KOPT-K1 (cell line): Measurements from ENCODE around the gene NR1H4.

Experiments used
- H3K27ac ChIP-seq: fragments of 200-600 bp; sonication (generic); 2 replicates; pipeline ENCODE4 v1.5.1; 2016; ENCODE audit warnings: antibody characterized with exemption, mild to moderate bottlenecking, low read depth, low read length; ENCODE audit not compliant: poor library complexity, severe bottlenecking
- H3K36me3 ChIP-seq: fragments of 200-600 bp; sonication (generic); 2 replicates; pipeline ENCODE4 v1.5.1; 2017; ENCODE audit warnings: antibody characterized with exemption, mild to moderate bottlenecking, low read length, moderate library complexity; ENCODE audit not compliant: insufficient read depth
- H3K9me3 ChIP-seq: fragments of 200-600 bp; sonication (generic); 2 replicates; pipeline ENCODE4 v1.5.1; 2017; ENCODE audit warnings: antibody characterized with exemption, low read length, mild to moderate bottlenecking; ENCODE audit not compliant: insufficient read depth, poor library complexity, severe bottlenecking

The NR1H4 gene

DNA sequence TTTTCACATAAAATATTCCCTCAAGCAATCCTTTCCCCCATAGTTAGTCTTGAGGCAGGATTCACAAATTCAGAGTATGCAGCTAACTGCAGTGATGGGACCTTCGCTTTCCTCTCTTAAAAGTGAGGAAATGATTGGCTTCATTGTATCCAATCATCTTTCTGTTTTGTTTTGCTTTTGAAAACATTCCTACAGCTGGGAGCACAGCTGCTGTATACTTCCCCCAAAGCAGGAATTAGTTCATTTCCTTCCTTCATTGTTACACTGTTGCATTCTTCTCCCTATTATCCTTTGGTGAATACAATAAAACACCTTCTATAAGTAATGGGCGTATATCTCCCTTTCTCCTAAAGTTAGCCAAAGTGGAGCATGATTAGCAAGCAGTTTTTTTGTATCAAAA lies 90.4 kb downstream of the NR1H4 start:
- no peaks in the 10 kb centered on the region for H3K9me3 ChIP-seq
- no peak overlapping the region for H3K27ac ChIP-seq
- H3K36me3 ChIP-seq, result no peaks in the 10 kb centered on the region

DNA sequence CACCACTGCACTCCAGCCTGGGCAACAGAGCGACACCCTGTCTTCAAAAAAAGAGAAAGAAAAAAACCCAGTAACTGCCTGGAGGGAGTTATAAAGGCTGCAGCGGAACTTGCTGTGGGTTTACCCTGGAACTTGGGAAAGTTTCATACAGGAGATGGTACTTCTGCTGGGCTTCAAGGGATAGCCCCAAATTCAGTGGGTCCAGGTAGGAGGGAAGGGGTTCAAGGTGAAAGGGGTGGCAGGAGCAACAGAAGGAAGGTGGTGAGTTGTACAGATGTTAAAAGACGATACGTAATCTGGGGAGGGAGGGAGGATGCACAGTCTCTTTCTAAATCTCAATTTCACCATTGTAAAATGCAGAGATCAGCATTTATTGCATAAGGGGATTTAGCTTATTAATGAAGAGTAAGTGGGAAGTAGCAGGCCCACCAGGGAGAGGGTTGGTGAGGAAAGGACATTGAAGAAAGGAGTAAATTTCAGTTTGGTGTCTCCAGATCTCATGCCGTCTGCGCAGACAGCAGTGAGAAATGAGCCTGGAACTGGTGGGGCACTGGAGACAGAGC lies 91.3 kb downstream of the NR1H4 start:
- H3K36me3 ChIP-seq, result no peaks in the 10 kb centered on the region
- no peak overlapping the region for H3K27ac ChIP-seq
- H3K9me3 ChIP-seq, result no peaks in the 10 kb centered on the region

DNA sequence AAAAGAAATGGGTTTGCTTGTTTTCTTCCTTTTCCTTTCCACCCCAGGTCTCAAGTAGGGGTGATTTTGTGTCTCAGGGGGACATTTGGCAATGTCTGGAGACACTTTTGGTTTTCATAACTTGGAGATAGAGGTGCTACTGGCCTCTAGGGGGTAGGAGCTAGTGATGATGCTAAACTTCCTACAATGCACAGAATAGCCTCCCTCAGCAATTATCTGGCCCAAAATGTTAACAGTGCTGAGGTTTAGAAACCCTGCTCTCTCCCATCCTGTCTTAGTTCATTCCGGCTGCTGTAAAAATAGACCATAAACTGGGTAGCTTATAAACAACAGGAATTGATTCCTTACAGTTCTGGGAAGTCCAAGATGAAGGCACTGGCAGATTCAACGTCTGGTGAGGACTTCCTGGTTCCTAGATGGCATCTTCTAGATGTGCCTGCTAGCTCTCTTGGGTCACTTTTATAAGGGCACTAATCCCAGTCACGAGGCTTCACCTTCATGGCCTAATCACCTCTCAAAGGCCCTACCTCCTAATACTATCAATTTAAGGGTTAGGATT lies 92.4 kb downstream of the NR1H4 start:
- H3K27ac ChIP-seq, result no peak overlapping the region
- H3K9me3 ChIP-seq, result no peaks in the 10 kb centered on the region
- H3K36me3 ChIP-seq, result no peaks in the 10 kb centered on the region

DNA sequence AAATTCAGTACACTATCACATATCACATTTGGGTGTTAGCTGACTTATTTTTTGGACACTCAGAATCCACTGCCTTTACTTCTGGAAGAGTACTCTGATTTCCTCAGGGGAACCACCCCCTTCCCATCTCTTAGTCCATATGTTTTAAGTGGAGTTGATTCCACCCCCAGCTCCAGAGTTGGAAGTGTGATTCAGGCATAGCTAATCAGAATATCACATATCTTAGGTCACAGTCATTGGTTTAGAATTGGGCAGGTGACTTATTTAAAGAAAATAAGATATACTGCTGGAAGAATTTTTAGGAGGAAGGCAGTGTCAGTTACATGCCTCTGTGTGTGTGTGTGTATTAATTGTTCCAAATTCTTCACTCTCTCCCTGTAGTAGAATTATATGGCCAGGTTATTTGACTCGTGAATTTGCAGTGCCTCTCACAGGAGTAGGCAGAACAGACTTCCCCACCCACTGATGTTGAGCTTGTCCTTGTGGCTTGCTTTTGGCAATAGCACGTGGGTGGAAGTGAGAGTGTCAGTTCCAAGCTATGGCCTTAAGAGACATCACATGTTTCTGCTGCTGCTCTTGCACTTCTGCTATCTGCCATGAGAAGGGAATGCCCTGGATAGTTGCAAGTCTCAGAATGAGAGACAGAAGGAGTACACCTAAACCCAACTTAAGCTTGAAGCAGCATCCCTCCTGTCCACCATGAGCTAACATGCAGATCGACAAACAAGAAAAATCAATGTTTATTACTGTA lies 93.4 kb downstream of the NR1H4 start:
- no peak overlapping the region for H3K27ac ChIP-seq
- no peaks in the 10 kb centered on the region for H3K36me3 ChIP-seq
- no peaks in the 10 kb centered on the region for H3K9me3 ChIP-seq

DNA sequence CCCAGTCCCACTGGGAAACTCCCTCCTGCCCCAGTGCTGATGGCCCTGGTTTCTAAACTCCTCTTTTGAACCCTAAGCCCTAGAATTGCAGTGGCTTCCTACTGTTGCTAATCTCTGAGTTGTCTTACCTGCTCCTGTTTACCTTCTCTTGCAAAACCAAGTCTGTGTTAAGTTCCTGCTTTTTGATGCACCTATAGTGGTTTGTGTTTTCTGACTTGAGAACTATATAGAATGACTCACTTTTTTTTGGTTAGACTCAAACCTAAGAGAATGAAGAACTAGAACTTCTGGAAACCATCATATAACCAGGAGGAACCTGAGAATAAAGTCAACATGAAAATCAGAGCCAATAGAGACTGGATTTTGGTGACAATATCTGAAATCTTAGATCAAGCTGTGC lies 94.3 kb downstream of the NR1H4 start:
- no peaks in the 10 kb centered on the region for H3K9me3 ChIP-seq
- no peaks in the 10 kb centered on the region for H3K36me3 ChIP-seq
- no peak overlapping the region for H3K27ac ChIP-seq

DNA sequence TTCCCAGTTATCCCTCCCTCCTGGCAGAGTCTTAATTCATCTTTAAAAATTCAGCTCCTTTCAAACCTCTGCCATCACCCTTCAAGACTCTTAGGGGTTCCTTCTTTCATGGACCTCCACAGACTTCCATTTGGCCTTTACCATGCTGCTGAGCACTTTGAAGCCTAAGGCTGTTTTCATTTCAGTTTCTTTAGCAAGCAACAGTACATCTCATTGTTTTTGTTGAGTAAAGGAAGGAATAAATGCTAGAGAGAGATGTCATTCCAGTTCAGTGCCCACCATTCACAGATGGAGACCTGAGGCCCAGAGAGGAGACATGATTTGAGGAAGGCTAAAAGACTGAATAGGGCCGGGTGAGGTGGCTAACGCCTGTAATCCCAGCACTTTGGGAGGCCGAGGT lies 98.5 kb downstream of the NR1H4 start:
- Histone ChIP-seq H3K27ac (no peak overlapping the region), H3K9me3 (peaks cover 14% of the 10 kb centered on the region), H3K36me3 (no peaks in the 10 kb centered on the region)

DNA sequence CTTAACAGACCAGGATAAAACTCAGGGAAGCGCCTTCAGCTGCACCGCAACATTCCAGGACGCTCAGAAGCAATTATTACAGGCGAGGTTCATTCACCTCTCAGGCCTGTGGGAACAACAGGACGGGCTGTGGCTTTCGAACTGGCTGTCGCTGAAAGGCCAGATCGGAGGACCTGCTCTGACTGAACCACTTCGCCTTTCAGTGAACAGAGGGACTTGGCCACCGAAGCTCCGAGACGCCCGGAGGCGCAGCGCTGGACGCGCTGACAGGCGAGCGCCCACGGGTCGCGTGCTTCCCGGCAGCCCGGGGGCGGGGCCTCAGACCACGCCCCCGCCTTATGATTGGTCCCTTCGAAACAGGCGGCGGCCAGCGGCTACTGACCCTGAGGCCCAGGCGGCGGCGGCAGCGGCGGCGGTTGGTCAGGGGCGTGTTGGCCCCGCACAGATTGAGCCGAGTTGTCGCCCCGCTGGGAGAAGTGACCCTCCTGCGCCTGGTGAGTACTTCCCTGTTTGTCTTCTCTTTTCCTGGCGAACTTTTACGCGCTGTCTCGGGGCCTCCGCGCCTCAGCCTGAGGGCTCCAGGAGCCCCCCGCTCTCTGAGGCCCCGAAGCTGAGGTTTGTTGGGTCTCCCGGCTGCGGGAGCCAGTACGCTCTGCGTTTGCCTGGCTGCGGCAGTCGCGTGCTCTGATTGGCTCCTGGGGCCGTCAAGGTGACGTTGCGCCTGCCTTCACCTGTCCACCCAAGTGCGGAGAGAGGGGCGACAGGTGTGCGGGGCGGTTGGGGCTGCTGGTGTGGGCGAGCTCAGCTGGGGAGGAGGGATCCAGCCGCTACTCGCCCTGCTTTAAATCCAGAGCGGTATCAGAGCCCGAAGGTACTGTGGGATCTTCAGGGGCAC lies 99.9 kb downstream of the NR1H4 start, which contains the start of gene GAS2L3:
GAS2L3 (plus strand) TSS at position 393 of the 895 bp plus-strand sequence. CDS start 21,221 bp downstream, outside the sequence.
- H3K36me3 ChIP-seq, result no peaks in the 10 kb centered on the region
- H3K9me3 ChIP-seq, result peaks cover 14% of the 10 kb centered on the region
- no peak within 1 kb of the TSS for H3K27ac ChIP-seq

DNA sequence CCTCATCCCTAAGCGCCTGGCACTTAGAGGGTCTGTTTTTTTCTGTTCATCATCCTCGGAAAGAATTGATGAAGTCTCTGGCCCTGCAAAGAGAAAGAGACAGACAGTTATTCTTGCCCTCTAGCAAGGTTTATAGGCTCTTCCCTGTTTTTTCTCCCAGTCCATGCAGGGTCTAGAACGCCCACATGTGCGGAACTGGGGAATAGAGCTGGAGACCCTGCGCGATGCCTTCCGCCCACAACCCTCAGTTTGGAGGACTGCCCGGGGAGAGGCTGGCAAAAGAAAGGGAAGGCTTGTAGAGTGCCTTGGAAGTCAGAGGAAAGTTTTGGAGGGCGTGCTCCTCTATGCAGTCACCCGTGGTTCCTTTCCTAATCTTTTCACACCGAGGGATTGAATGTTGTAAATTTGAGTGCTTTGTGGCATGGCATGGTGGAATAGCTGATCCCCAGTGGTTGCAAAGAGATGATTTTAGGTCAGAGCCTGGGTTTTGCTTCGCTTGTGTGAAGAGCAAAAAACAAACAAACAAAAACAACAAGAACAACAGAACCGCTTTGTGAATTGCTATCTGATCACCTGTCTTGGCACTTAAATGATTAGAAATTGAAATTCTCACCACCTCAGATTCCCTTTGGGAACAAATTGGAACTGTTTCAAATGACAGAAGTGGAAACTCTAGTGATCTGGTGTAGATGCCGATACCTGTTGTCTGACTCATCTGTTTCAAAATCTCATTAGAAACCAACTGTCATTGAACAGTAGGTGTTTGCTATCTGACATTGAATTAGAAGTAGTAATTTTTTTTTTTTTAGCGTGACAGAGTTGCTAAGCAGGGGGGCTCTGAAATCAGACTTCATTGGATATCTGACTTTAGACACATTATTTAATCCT lies 100.8 kb downstream of the NR1H4 start:
- Histone ChIP-seq H3K9me3 (peaks cover 14% of the 10 kb centered on the region), H3K27ac (no peak overlapping the region), H3K36me3 (no peaks in the 10 kb centered on the region)

DNA sequence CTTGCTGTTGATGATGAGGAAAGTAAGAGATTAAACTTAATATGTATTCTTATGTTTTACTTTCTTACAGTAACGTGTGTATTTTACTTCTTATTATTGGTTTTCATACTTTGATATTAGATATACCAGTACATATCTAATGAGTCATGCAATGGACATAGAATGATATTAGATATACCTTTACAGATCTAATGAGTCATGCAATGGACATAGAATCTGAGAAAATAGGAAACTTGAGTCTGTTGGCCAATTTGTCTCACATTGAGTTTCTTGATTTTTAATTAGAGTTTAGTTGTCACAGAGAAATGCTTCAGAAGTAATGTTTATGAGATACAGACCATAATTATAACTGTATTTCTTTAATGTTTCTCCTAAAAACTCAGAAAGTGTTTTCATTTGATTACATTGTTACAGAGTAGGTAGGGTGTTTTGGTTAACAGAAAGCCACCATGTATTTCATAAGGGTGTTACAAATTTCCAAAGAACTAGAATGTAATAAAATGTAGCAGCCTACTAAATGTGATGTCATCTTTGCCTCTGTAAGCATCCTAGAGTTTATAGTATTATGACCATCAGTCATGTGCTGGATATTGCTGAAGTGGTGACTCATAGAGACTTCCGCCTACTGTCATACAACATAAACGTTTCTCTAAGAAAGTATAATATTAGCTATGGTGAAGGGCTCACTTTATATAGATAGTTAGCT lies 102.8 kb downstream of the NR1H4 start:
- Histone ChIP-seq H3K27ac (no peak overlapping the region), H3K9me3 (peaks cover 14% of the 10 kb centered on the region), H3K36me3 (no peaks in the 10 kb centered on the region)

DNA sequence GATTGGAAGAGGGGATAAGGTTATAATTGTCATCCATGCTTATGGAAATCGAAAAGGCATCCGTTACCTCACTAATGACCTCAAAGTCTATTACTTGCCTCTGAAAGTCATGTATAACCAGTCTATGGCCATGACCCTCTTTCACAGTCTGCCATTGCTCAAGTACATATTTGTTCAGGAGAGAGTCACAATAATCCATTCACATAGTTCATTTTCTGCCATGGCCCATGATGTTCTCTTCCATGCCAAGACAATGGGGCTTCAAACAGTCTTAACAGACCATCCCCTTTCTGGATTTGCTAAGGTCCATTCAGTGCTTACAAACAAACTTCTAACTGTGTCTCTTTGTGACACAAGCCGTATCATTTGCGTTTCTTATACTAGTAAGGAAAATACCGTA lies 105.3 kb downstream of the NR1H4 start:
- Histone ChIP-seq H3K9me3 (peaks cover 5% of the 10 kb centered on the region), H3K36me3 (no peaks in the 10 kb centered on the region), H3K27ac (no peak overlapping the region)

DNA sequence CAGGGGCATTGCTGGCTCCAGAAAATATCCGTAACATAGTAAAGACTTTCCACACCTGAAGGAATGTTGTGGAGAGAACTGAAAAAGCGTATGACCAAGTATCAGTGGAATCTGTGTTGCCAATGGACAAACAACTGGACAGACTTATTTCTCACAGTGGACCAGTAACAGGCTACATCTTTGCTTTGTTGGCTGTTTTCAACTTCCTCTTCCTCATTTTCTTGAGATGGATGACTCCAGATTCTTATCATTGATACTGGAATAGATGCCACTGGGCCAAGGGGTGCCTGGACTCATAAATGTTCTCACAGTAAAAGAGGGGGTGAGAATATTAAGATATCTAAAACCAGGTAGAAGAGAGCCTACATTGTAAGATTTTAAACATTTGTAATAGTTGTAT lies 106.2 kb downstream of the NR1H4 start:
- Histone ChIP-seq H3K36me3 (no peaks in the 10 kb centered on the region), H3K27ac (no peak overlapping the region), H3K9me3 (no peaks in the 10 kb centered on the region)

DNA sequence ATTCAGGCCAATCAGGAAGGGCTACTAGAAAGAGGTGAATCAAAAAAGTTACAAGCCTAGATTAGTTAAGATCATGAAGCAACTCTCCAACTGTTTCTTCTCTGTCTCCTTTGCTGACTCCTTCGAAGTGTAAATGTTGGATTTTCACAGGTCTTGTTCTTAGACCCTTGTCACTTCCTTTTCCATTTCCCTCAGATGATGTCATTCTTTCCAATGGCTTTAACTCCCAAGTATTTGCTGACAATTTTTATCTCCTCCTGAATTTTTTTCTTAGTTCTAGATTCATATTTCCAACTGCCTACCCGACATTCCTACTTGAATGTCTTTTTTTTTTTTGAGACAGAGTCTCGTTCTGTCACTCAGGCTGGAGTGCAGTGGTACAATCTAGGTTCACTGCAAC lies 110.6 kb downstream of the NR1H4 start:
- H3K9me3 ChIP-seq, result peaks cover 18% of the 10 kb centered on the region
- no peak overlapping the region for H3K27ac ChIP-seq
- H3K36me3 ChIP-seq, result no peaks in the 10 kb centered on the region

DNA sequence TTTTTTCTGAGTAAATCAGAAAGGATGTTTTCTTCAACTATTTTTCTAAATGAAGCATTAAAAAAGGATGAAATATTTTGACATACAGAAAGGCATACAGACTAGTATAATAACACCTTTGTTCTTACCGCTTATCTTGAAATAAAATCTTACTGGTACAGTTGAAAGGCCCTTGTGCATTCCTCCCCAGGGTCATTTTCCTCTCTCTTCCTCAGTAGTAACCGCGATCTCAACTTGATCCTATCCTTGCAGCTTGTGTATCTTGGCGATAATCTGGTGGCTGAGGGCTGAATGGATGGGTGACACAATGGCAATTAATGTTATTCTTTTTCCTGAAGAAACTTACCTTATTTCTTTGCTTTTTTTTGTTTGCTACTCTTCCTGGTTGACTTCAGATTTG lies 118.3 kb downstream of the NR1H4 start:
- Histone ChIP-seq H3K9me3 (peaks cover 9% of the 10 kb centered on the region), H3K27ac (no peak overlapping the region), H3K36me3 (no peaks in the 10 kb centered on the region)

DNA sequence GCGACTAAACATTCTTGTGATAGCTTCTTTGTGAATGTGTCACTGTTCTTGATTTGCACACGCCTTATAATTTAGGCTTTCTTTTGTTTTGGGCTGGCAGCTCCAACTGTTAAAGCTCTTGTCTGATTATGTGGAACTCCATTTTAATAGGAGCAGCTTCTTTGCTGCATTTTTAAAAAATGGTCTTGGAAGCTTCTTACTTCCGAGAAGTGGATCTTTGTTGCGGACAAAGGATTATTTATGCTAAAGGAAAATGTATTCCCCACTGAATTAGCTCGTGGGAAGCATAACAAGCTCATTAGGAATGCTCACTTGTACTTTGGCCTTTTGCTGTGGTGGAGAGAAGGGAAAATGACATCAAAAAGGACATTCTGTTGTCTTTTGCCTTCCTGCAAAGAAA lies 119.8 kb downstream of the NR1H4 start:
- Histone ChIP-seq H3K27ac (no peak overlapping the region), H3K9me3 (peaks cover 4% of the 10 kb centered on the region), H3K36me3 (no peaks in the 10 kb centered on the region)
